Activated naive CD4-positive, alpha-beta T cell treated with anti-CD3 and anti-CD28 coated beads, Interleukin-2, amount 10 ng/mL, durations not matched to agents 7 days and 5 days (primary cell): ENCODE measurements around the gene ATE1.
"Not testable (repeated sequence)": the region's sequence is repeated elsewhere in the genome, so short reads cannot be mapped to it uniquely, and the experiment has no call there.

Experiments used
- CTCF ChIA-PET: fragments of 350-600 bp; sonication (Branson Sonifier 250); formaldehyde crosslinking; loops from one replicate; lab custom pipeline; 2021; ENCODE audit warnings: antibody characterized with exemption; lab: Charles Lee
- DNase-seq: peaks from one replicate; pipeline ENCODE4 v3.0.0-alpha.2; 2020
- H3K27ac Mint-ChIP-seq: one replicate; pipeline ENCODE4 v1.8.0; 2021; ENCODE audit warnings: mild to moderate bottlenecking, moderate library complexity, mixed read lengths
- H3K27me3 Mint-ChIP-seq: one replicate; pipeline ENCODE4 v1.8.0; 2021; ENCODE audit warnings: mild to moderate bottlenecking, mixed read lengths
- H3K36me3 Mint-ChIP-seq: one replicate; pipeline ENCODE4 v1.8.0; 2021; ENCODE audit warnings: mixed read lengths
- H3K4me1 Mint-ChIP-seq: one replicate; pipeline ENCODE4 v1.8.0; 2021; ENCODE audit warnings: mixed read lengths
- H3K4me3 Mint-ChIP-seq: one replicate; pipeline ENCODE4 v1.8.0; 2021; ENCODE audit warnings: mild to moderate bottlenecking, moderate library complexity, mixed read lengths
- H3K9me3 Mint-ChIP-seq: one replicate; pipeline ENCODE4 v1.8.0; 2021; ENCODE audit warnings: mixed read lengths

The ATE1 gene

GRCh38 chr10:121947343-121948330, 19.8 kb upstream of the ATE1 start:
- H3K27ac Mint-ChIP-seq = no peak overlapping the region
- no peak for DNase-seq
- H3K36me3 Mint-ChIP-seq = peaks cover 1% of the 10 kb centered on the region
- H3K4me1 Mint-ChIP-seq = no peaks in the 10 kb centered on the region
- no peak overlapping the region for H3K4me3 Mint-ChIP-seq
- no peaks in the 10 kb centered on the region for H3K27me3 Mint-ChIP-seq
- no peaks in the 10 kb centered on the region for H3K9me3 Mint-ChIP-seq
- CTCF ChIA-PET = interaction anchor here (0.8 kb wide), 1 partner anchor 27 kb away, joined by 3 read pairs; no protein-coding TSS in a partner anchor

GRCh38 chr10:121942749-121943416, 15.1 kb upstream of the ATE1 start:
- Mint-ChIP-seq H3K27me3 (peaks cover 12% of the 10 kb centered on the region), H3K9me3 (no peaks in the 10 kb centered on the region), H3K4me3 (no peak overlapping the region), H3K36me3 (no peaks in the 10 kb centered on the region), H3K27ac (no peak overlapping the region), H3K4me1 (no peaks in the 10 kb centered on the region)
- no peak for DNase-seq
- CTCF ChIA-PET = no interaction called here

- Mint-ChIP-seq H3K27ac (no peak overlapping the region), H3K9me3 (no peaks in the 10 kb centered on the region), H3K27me3 (peaks cover 12% of the 10 kb centered on the region), H3K36me3 (no peaks in the 10 kb centered on the region), H3K4me1 (no peaks in the 10 kb centered on the region), H3K4me3 (no peak overlapping the region)
- DNase-seq = no peak
- CTCF ChIA-PET = no interaction called here
These were observed 13.7 kb upstream of the ATE1 start for GRCh38 chr10:121941532-121941931.

- Mint-ChIP-seq H3K27ac (no peak overlapping the region), H3K9me3 (no peaks in the 10 kb centered on the region)
These were observed 8.5 kb upstream of the ATE1 start for GRCh38 chr10:121936295-121936694.

GRCh38 chr10:121935702-121936101, 7.9 kb upstream of the ATE1 start:
- H3K9me3 Mint-ChIP-seq = no peaks in the 10 kb centered on the region
- DNase-seq = no peak
- peaks cover 8% of the 10 kb centered on the region for H3K27me3 Mint-ChIP-seq
- H3K27ac Mint-ChIP-seq = no peak overlapping the region
- no peak overlapping the region for H3K4me3 Mint-ChIP-seq
- CTCF ChIA-PET = no interaction called here
- no peaks in the 10 kb centered on the region for H3K36me3 Mint-ChIP-seq
- H3K4me1 Mint-ChIP-seq = peaks cover 2% of the 10 kb centered on the region

More at GRCh38 chr10:121936295-121936694, 8.5 kb upstream of the ATE1 start:
- Mint-ChIP-seq H3K4me1 (no peaks in the 10 kb centered on the region), H3K36me3 (no peaks in the 10 kb centered on the region), H3K27me3 (peaks cover 12% of the 10 kb centered on the region), H3K4me3 (no peak overlapping the region)
- no peak for DNase-seq
- CTCF ChIA-PET = no interaction called here

- Mint-ChIP-seq H3K4me3 (peak overlapping the region; percentile 60), H3K4me1 (peaks cover 28% of the 10 kb centered on the region)
- H3K9me3 Mint-ChIP-seq, H3K36me3 Mint-ChIP-seq, H3K27ac Mint-ChIP-seq, DNase-seq, CTCF ChIA-PET, H3K27me3 Mint-ChIP-seq: not testable (repeated sequence)
These were observed 2.6 kb upstream of the ATE1 start for GRCh38 chr10:121930268-121931085.

GRCh38 chr10:121929585-121930267, 1.9 kb upstream of the ATE1 start:
- H3K36me3 Mint-ChIP-seq, DNase-seq, CTCF ChIA-PET, H3K27me3 Mint-ChIP-seq, H3K9me3 Mint-ChIP-seq: not testable (repeated sequence)
- Mint-ChIP-seq H3K27ac (peak overlapping the region; percentile 58), H3K4me1 (peaks cover 31% of the 10 kb centered on the region), H3K4me3 (peak overlapping the region; percentile 60)

GRCh38 chr10:121928528-121928884, 675 bp upstream of the ATE1 start:
- Mint-ChIP-seq H3K4me1 (peaks cover 31% of the 10 kb centered on the region), H3K9me3 (no peaks in the 10 kb centered on the region), H3K4me3 (peak overlapping the region; percentile 79), H3K27ac (peak overlapping the region; percentile 97), H3K36me3 (peaks cover 4% of the 10 kb centered on the region), H3K27me3 (no peaks in the 10 kb centered on the region)
- CTCF ChIA-PET = interaction anchor here (1.0 kb wide), 1 partner anchor 42 kb away, joined by 3 read pairs; no protein-coding TSS in a partner anchor
- no peak for DNase-seq

- no peaks in the 10 kb centered on the region for H3K9me3 Mint-ChIP-seq
- H3K27me3 Mint-ChIP-seq = no peaks in the 10 kb centered on the region
- peaks cover 11% of the 10 kb centered on the region for H3K36me3 Mint-ChIP-seq
- CTCF ChIA-PET = no interaction called here
- H3K4me1 Mint-ChIP-seq = peaks cover 31% of the 10 kb centered on the region
- H3K27ac Mint-ChIP-seq = peak overlapping the region; percentile 92
- DNase-seq = peak; percentile 48
- H3K4me3 Mint-ChIP-seq = peak overlapping the region; percentile 79
These were observed 452 bp downstream of the ATE1 start for GRCh38 chr10:121927318-121927840.

- peaks cover 31% of the 10 kb centered on the region for H3K4me1 Mint-ChIP-seq
These were observed 1.0 kb downstream of the ATE1 start for GRCh38 chr10:121926671-121927317.

GRCh38 chr10:121926157-121926556, 1.7 kb downstream of the ATE1 start:
- H3K27me3 Mint-ChIP-seq = no peaks in the 10 kb centered on the region
- CTCF ChIA-PET = no interaction called here
- no peaks in the 10 kb centered on the region for H3K9me3 Mint-ChIP-seq
- H3K36me3 Mint-ChIP-seq = peaks cover 13% of the 10 kb centered on the region
- peak overlapping the region; percentile 36 for H3K4me3 Mint-ChIP-seq
- peaks cover 31% of the 10 kb centered on the region for H3K4me1 Mint-ChIP-seq
- H3K27ac Mint-ChIP-seq = no peak overlapping the region
- no peak for DNase-seq

More at GRCh38 chr10:121926671-121927317, 1.0 kb downstream of the ATE1 start:
- H3K27ac Mint-ChIP-seq = peak overlapping the region; percentile 92
- H3K36me3 Mint-ChIP-seq = peaks cover 11% of the 10 kb centered on the region
- peak overlapping the region; percentile 79 for H3K4me3 Mint-ChIP-seq
- no peak for DNase-seq
- no peaks in the 10 kb centered on the region for H3K9me3 Mint-ChIP-seq
- no peaks in the 10 kb centered on the region for H3K27me3 Mint-ChIP-seq
- CTCF ChIA-PET = no interaction called here

GRCh38 chr10:121921238-121921931, 6.4 kb downstream of the ATE1 start:
- Mint-ChIP-seq H3K27ac (no peak overlapping the region), H3K36me3 (peaks cover 31% of the 10 kb centered on the region), H3K27me3 (no peaks in the 10 kb centered on the region), H3K9me3 (no peaks in the 10 kb centered on the region), H3K4me3 (no peak overlapping the region), H3K4me1 (peaks cover 6% of the 10 kb centered on the region)
- no peak for DNase-seq
- CTCF ChIA-PET = no interaction called here
